Measurements from ENCODE around the gene TTC7B. TPM values are rescaled to one million over a fixed set of nuclear protein-coding genes. Genes with fewer than 3 reads are reported as not detected.

The TTC7B gene
- total and polyA plus RNA-seq, 2 donors (not counting 1 experiment from before 2014, with no cell fraction given): 0.36 to 3.2 TPM

GRCh38 chr14:90818715-90819114 is 2.5 kb upstream of the TTC7B start:
- Histone ChIP-seq H3K79me2 (ENCODE audit: control insufficient read depth, insufficient read depth, low read length) (no peaks in the 10 kb centered on the region), H3K4me2 (replicated peaks; ENCODE audit: low read depth, low read length, poor library complexity, severe bottlenecking) (no peak overlapping the region), H2AFZ (ENCODE audit: insufficient read depth, low read depth, low read length, poor library complexity, severe bottlenecking) (no peak overlapping the region), H3K27ac (ENCODE audit: low read length in 2 of 2) (no peak overlapping the region), H4K20me1 (ENCODE audit: control insufficient read depth, insufficient read depth, low read length, poor library complexity, severe bottlenecking) (no peaks in the 10 kb centered on the region), H3K4me1 (ENCODE audit: control insufficient read depth in 2 of 2, insufficient read depth in 2 of 2, low read length in 2 of 2) (peaks cover 9% of the 10 kb centered on the region in 2 donors), H3K27me3 (replicated peaks in 1 of 4; ENCODE audit: control extremely low read depth in 1 of 4, control insufficient read depth in 3 of 4, insufficient read depth in 4 of 4, low read length in 3 of 4) (peaks cover 0 to 18% (median 2%) of the 10 kb centered on the region in 4 experiments), H3K9ac (ENCODE audit: low read length) (no peak overlapping the region), H3K4me3 (ENCODE audit: control extremely low read depth in 1 of 5, extremely low read depth in 1 of 5, insufficient read depth in 1 of 5, low read depth in 2 of 5, low read length in 4 of 5) (no peak overlapping the region), H3K9me3 (ENCODE audit: control extremely low read depth in 1 of 3, control insufficient read depth in 2 of 3, insufficient read depth in 1 of 3, low read length in 2 of 3) (peaks cover 0 to 19% (median 4%) of the 10 kb centered on the region in 3 donors), H3K36me3 (replicated peaks in 1 of 2; ENCODE audit: control extremely low read depth in 1 of 2, control insufficient read depth in 1 of 2, extremely low read depth in 1 of 2, insufficient read depth in 2 of 2, low read length in 1 of 2) (no peaks in the 10 kb centered on the region)
- TF ChIP-seq EZH2 (IDR thresholded peaks at IDR 0.05; ENCODE audit: borderline replicate concordance, insufficient read depth, low read depth, low read length, poor library complexity, severe bottlenecking) (no peak), CTCF (IDR thresholded peaks at IDR 0.05) (no peak)
- no peak overlapping the region for H3K4me3 Mint-ChIP-seq
- no peak overlapping the region for H3K27ac Mint-ChIP-seq
- CTCF ChIA-PET: no interaction called here
- WGBS (ENCODE audit: insufficient coverage): 83% methylated on average over 3 of the region's 3 CpGs
- no peak for ATAC-seq (ENCODE audit: low read depth)
- peaks cover under 1% of the 10 kb centered on the region for H3K9me3 Mint-ChIP-seq (ENCODE audit: insufficient read depth)
- intact Hi-C loops (cut with micrococcal nuclease): no loop called here
- DNase-seq: no peak
- POLR2A ChIA-PET: no interaction called here
- H3K27me3 Mint-ChIP-seq: peaks cover 11% of the 10 kb centered on the region
- peaks cover 3% of the 10 kb centered on the region for H3K4me1 Mint-ChIP-seq

GRCh38 chr14:90816681-90817436 is 629 bp upstream of the TTC7B start:
- Histone ChIP-seq H3K27me3 (replicated peaks in 1 of 4; ENCODE audit: control extremely low read depth in 1 of 4, control insufficient read depth in 3 of 4, insufficient read depth in 4 of 4, low read length in 3 of 4) (peaks cover 0 to 18% (median 2%) of the 10 kb centered on the region in 4 experiments), H4K20me1 (ENCODE audit: control insufficient read depth, insufficient read depth, low read length, poor library complexity, severe bottlenecking) (no peaks in the 10 kb centered on the region), H3K4me2 (replicated peaks; ENCODE audit: low read depth, low read length, poor library complexity, severe bottlenecking) (peak overlapping the region; percentile 60), H3K36me3 (replicated peaks in 1 of 2; ENCODE audit: control extremely low read depth in 1 of 2, control insufficient read depth in 1 of 2, extremely low read depth in 1 of 2, insufficient read depth in 2 of 2, low read length in 1 of 2) (no peaks in the 10 kb centered on the region), H3K9me3 (ENCODE audit: control extremely low read depth in 1 of 3, control insufficient read depth in 2 of 3, insufficient read depth in 1 of 3, low read length in 2 of 3) (peaks cover 0 to 7% (median 0%) of the 10 kb centered on the region in 3 donors), H2AFZ (ENCODE audit: insufficient read depth, low read depth, low read length, poor library complexity, severe bottlenecking) (no peak overlapping the region), H3K79me2 (ENCODE audit: control insufficient read depth, insufficient read depth, low read length) (no peaks in the 10 kb centered on the region), H3K4me3 (ENCODE audit: control extremely low read depth in 1 of 5, extremely low read depth in 1 of 5, insufficient read depth in 1 of 5, low read depth in 2 of 5, low read length in 4 of 5) (no peak overlapping the region), H3K9ac (ENCODE audit: low read length) (no peak overlapping the region), H3K27ac (ENCODE audit: low read length in 2 of 2) (no peak overlapping the region), H3K4me1 (ENCODE audit: control insufficient read depth in 2 of 2, insufficient read depth in 2 of 2, low read length in 2 of 2) (peaks cover 9% of the 10 kb centered on the region in 2 donors)
- 53% methylated on average over 13 of the region's 16 CpGs for WGBS (ENCODE audit: insufficient coverage)
- Mint-ChIP-seq H3K27me3 (peaks cover 11% of the 10 kb centered on the region), H3K27ac (no peak overlapping the region), H3K4me3 (peak overlapping the region; percentile 66), H3K4me1 (peaks cover 3% of the 10 kb centered on the region), H3K9me3 (ENCODE audit: insufficient read depth) (no peaks in the 10 kb centered on the region)
- TF ChIP-seq EZH2 (IDR thresholded peaks at IDR 0.05; ENCODE audit: borderline replicate concordance, insufficient read depth, low read depth, low read length, poor library complexity, severe bottlenecking) (no peak), CTCF (IDR thresholded peaks at IDR 0.05) (peak; percentile 10)
- ATAC-seq (ENCODE audit: low read depth): no peak
- intact Hi-C loops (cut with micrococcal nuclease): loop anchor here (1.0 kb wide), 1 partner anchor 11 kb away; no protein-coding TSS in a partner anchor
- CTCF ChIA-PET: interaction anchor here (1.1 kb wide), 1 partner anchor 58 kb away, joined by 3 read pairs; no protein-coding TSS in a partner anchor
- DNase-seq: no peak
- POLR2A ChIA-PET: no interaction called here
